IMR-90 (cell line): ENCODE results near the gene RAD17. TPM values are rescaled to one million over a fixed set of nuclear protein-coding genes. Genes with fewer than 3 reads are reported as not detected.

ENCODE experiments used
- ATAC-seq: fragments of 200-7000 bp; cut with Tn5 transposase; 2 replicates; pipeline ENCODE4 v1.9.1; 2020; ENCODE audit warnings: low read depth, mild to moderate bottlenecking, moderate library complexity
- BruUV-seq: library from RNA; stranded (reverse); fragments of 400-500 nt; replicated peaks from 2 replicates; lab custom pipeline; 2021; lab: Mats Ljungman, UMichigan
- CTCF ChIA-PET: fragments of 300-600 bp; formaldehyde crosslinking; extraction: SDS; loops from one replicate; lab custom pipeline; 2021; ENCODE audit warnings: antibody characterized with exemption; lab: Yijun Ruan, JAX
- POLR2A ChIA-PET: fragments of 300-600 bp; sonication (Branson Sonifier 250); formaldehyde crosslinking; loops from one replicate; lab custom pipeline; 2022; ENCODE audit warnings: antibody characterized with exemption; ENCODE audit not compliant: unreplicated experiment; lab: Charles Lee
- DNase-seq: peaks from one replicate; pipeline ENCODE4 v3.0.0; 2013
- H2AFZ ChIP-seq: replicated peaks from 2 replicates; pipeline ENCODE3; 2013; ENCODE audit warnings: low read length, mild to moderate bottlenecking; ENCODE audit not compliant: poor library complexity
- H2AK5ac ChIP-seq: 2 replicates; pipeline ENCODE4 v1.6.1; 2013; ENCODE audit warnings: low read depth, low read length, inconsistent platforms
- H2AK9ac ChIP-seq: replicated peaks from 2 replicates; pipeline ENCODE3; 2013; ENCODE audit warnings: mild to moderate bottlenecking, low read depth, low read length, moderate library complexity; ENCODE audit not compliant: poor library complexity
- H2BK120ac ChIP-seq: 2 replicates; pipeline ENCODE4 v1.6.1; 2013; ENCODE audit warnings: low read depth, low read length, inconsistent platforms
- H2BK15ac ChIP-seq: 3 replicates; pipeline ENCODE4 v1.6.1; 2013; ENCODE audit warnings: low read depth, low read length, inconsistent platforms
- H2BK20ac ChIP-seq: 2 replicates; pipeline ENCODE4 v1.6.1; 2013; ENCODE audit warnings: low read depth, mild to moderate bottlenecking, inconsistent platforms, low read length, moderate library complexity
- H2BK5ac ChIP-seq: 2 replicates; pipeline ENCODE4 v1.6.1; 2013; ENCODE audit warnings: mild to moderate bottlenecking, low read depth, low read length, inconsistent platforms; ENCODE audit not compliant: poor library complexity, severe bottlenecking
- H3K14ac ChIP-seq: replicated peaks from 2 replicates; pipeline ENCODE4 v1.6.1; 2013; ENCODE audit warnings: low read depth, low read length, inconsistent platforms
- H3K18ac ChIP-seq: 2 replicates; pipeline ENCODE4 v1.6.1; 2013; ENCODE audit warnings: low read depth, low read length, control low read depth
- H3K23ac ChIP-seq: 2 replicates; pipeline ENCODE4 v1.6.1; 2013; ENCODE audit warnings: low read depth, low read length, inconsistent platforms
- H3K27ac ChIP-seq: 2 replicates; pipeline ENCODE4 v1.5.1; 2013; ENCODE audit warnings: mild to moderate bottlenecking, control low read depth, low read length; ENCODE audit not compliant: insufficient read depth
- H3K27me3 ChIP-seq: 2 replicates; pipeline ENCODE4 v1.6.1; 2013; ENCODE audit warnings: low read length; ENCODE audit not compliant: control insufficient read depth, insufficient read depth
- H3K36me3 ChIP-seq: 2 replicates; pipeline ENCODE4 v1.6.1; 2013; ENCODE audit warnings: low read length, mixed read lengths; ENCODE audit not compliant: control insufficient read depth, insufficient read depth
- H3K4ac ChIP-seq: 2 replicates; pipeline ENCODE4 v1.6.1; 2013; ENCODE audit warnings: low read depth, low read length, inconsistent platforms
- H3K4me1 ChIP-seq: 2 replicates; pipeline ENCODE4 v1.6.1; 2013; ENCODE audit warnings: low read length, mixed read lengths; ENCODE audit not compliant: control insufficient read depth, insufficient read depth
- H3K4me2 ChIP-seq: 2 replicates; pipeline ENCODE4 v1.6.1; 2013; ENCODE audit warnings: low read depth, mild to moderate bottlenecking, control low read depth, low read length, moderate library complexity
- H3K4me3 ChIP-seq: 2 replicates; pipeline ENCODE4 v1.5.1; 2013; ENCODE audit warnings: low read depth, mild to moderate bottlenecking, control low read depth, low read length, moderate library complexity; ENCODE audit not compliant: insufficient read depth
- H3K56ac ChIP-seq: 2 replicates; pipeline ENCODE4 v1.6.1; 2013; ENCODE audit warnings: low read length, inconsistent platforms; ENCODE audit not compliant: insufficient read depth; ENCODE audit errors: extremely low read depth
- H3K79me1 ChIP-seq, 2 experiments: 2 replicates each; pipeline ENCODE4 v1.6.1; 2013; ENCODE audit warnings: low read length in 2 of 2, inconsistent platforms in 1 of 2, low read depth in 1 of 2
- H3K9ac ChIP-seq: 2 replicates; pipeline ENCODE4 v1.6.1; 2013; ENCODE audit warnings: low read depth, low read length, control low read depth
- H3K9me1 ChIP-seq: 2 replicates; pipeline ENCODE4 v1.6.1; 2013; ENCODE audit warnings: low read length, inconsistent platforms; ENCODE audit not compliant: insufficient read depth
- H3K9me3 ChIP-seq: 2 replicates; pipeline ENCODE4 v1.6.1; 2013; ENCODE audit warnings: low read length; ENCODE audit not compliant: control insufficient read depth, insufficient read depth
- H4K20me1 ChIP-seq: 2 replicates; pipeline ENCODE4 v1.6.1; 2013; ENCODE audit warnings: low read length, inconsistent platforms; ENCODE audit not compliant: insufficient read depth
- H4K5ac ChIP-seq: 2 replicates; pipeline ENCODE4 v1.6.1; 2013; ENCODE audit warnings: mild to moderate bottlenecking, low read depth, low read length, control low read depth
- H4K8ac ChIP-seq, 2 experiments: 2 replicates each; pipeline ENCODE4 v1.6.1; 2013; ENCODE audit warnings: low read depth in 2 of 2, low read length in 2 of 2, control low read depth in 1 of 2, inconsistent platforms in 1 of 2
- H4K91ac ChIP-seq: 2 replicates; pipeline ENCODE4 v1.6.1; 2013; ENCODE audit warnings: low read depth, low read length, inconsistent platforms; ENCODE audit not compliant: insufficient read depth
- BHLHE40 ChIP-seq: fragments of 150-350 bp; IDR thresholded peaks from 2 replicates; pipeline ENCODE4 v1.6.1; 2016; ENCODE audit warnings: mild to moderate bottlenecking, low read depth, low read length
- MAFK ChIP-seq: IDR thresholded peaks from 2 replicates; pipeline ENCODE4 v1.6.1; 2012; ENCODE audit warnings: low read depth, low read length, improper control_type of control experiment
- MAZ ChIP-seq: IDR thresholded peaks from 2 replicates; pipeline ENCODE4 v1.6.1; 2012; ENCODE audit warnings: low read depth, mild to moderate bottlenecking, low read length, improper control_type of control experiment, moderate library complexity, borderline replicate concordance
- MXI1 ChIP-seq: IDR thresholded peaks from 2 replicates; pipeline ENCODE4 v1.6.1; 2012; ENCODE audit warnings: low read depth, mild to moderate bottlenecking, low read length, moderate library complexity, borderline replicate concordance
- NFE2L2 ChIP-seq: fragments of 150-350 bp; IDR thresholded peaks from 2 replicates; pipeline ENCODE4 v1.6.1; 2016; ENCODE audit warnings: low read depth, mild to moderate bottlenecking, low read length
- RFX5 ChIP-seq: IDR thresholded peaks from 2 replicates; pipeline ENCODE4 v1.8.0; 2012; ENCODE audit warnings: low read depth, mild to moderate bottlenecking, low read length, moderate library complexity
- WGBS, 2 experiments: methylation state at CpG; one replicate each; pipeline versions ENCODE4 v1.1.5 to v1.1.7; 2013; ENCODE audit warnings: missing lambda C conversion rate in 2 of 2; ENCODE audit not compliant: insufficient read length in 1 of 2; ENCODE audit errors: extremely low coverage in 2 of 2; 5-methylcytosine and 5-hydroxymethylcytosine counted together
- dilution Hi-C: fragments of 300-500 bp; cut with HindIII; formaldehyde crosslinking; loops from one replicate; pipeline ENCODE4 v1.14.3; 2018; ENCODE audit warnings: low sequenced_read_pairs; ENCODE audit not compliant: unreplicated experiment
- in situ Hi-C: fragments of 300-500 bp; cut with MboI; formaldehyde crosslinking; loops from 3 replicates; pipeline ENCODE4 v1.14.3; 2019; ENCODE audit warnings: low sequenced_read_pairs, inconsistent platforms, mixed read lengths
- intact Hi-C: fragments of 100-400 bp; cut with micrococcal nuclease; formaldehyde crosslinking; loops from 2 replicates; pipeline ENCODE4 v1.10.0; 2022
- polyA plus RNA-seq, 3 experiments: library from polyadenylated mRNA; depleted of rRNA; stranded (reverse); fragments of >200 nt; gene quantifications; 2 replicates each; pipeline ENCODE4 v1.2.3, GENCODE V29; 2012; ENCODE audit warnings: low replicate concordance in 1 of 3
- total RNA-seq: library from RNA; depleted of rRNA; stranded (reverse); fragments of >200 nt; gene quantifications from 2 replicates; pipeline ENCODE4 v1.2.3, GENCODE V29; 2012

Gene RAD17
- total and polyA plus RNA-seq, 2 of the 4 experiments (the other 2 are of a cell fraction), result 10.9 to 11.4 TPM

- H4K8ac ChIP-seq, result no peak overlapping the region
- no peak overlapping the region for H2BK20ac ChIP-seq
- H2BK15ac ChIP-seq, result no peak overlapping the region
- no peak overlapping the region for H2AK9ac ChIP-seq
- no peak overlapping the region for H2AFZ ChIP-seq
- no peak overlapping the region for H4K5ac ChIP-seq
- H3K27me3 ChIP-seq, result no peaks in the 10 kb centered on the region
- WGBS, 2 experiments, result no CpG with 5 or more reads among the region's 4 CpGs
- H2AK5ac ChIP-seq, result no peak overlapping the region
- no peaks in the 10 kb centered on the region for H4K20me1 ChIP-seq
- dilution Hi-C loops, result no loop called here
- H3K23ac ChIP-seq, result no peak overlapping the region
- no peaks in the 10 kb centered on the region for H3K9me3 ChIP-seq
- ChIA-PET CTCF (no interaction called here), POLR2A (no interaction called here)
- DNase-seq (no peak), ATAC-seq (no peak)
- peaks cover 14% of the 10 kb centered on the region for H3K36me3 ChIP-seq
- H3K4ac ChIP-seq, result no peak overlapping the region
- no peak overlapping the region for H3K56ac ChIP-seq
- BruUV-seq, result no TSS peak
- TF ChIP-seq MXI1 (no peak), RFX5 (no peak), MAFK (no peak), MAZ (no peak), NFE2L2 (no peak), BHLHE40 (no peak)
- no peak overlapping the region for H3K18ac ChIP-seq
- H2BK120ac ChIP-seq, result no peak overlapping the region
- no peak overlapping the region for H2BK5ac ChIP-seq
- intact Hi-C loops, result loop anchor here (5.0 kb wide), 2 partner anchors 32 to 47 kb away; no protein-coding TSS in a partner anchor
- H3K4me1 ChIP-seq, result no peaks in the 10 kb centered on the region
- H4K91ac ChIP-seq, result no peak overlapping the region
- H3K27ac ChIP-seq, result no peak overlapping the region
- no peak overlapping the region for H3K4me2 ChIP-seq
- no peak overlapping the region for H3K14ac ChIP-seq
- peaks cover 5 to 19% of the 10 kb centered on the region in 2 experiments for H3K79me1 ChIP-seq
- in situ Hi-C loops, result no loop called here
- H3K9ac ChIP-seq, result no peak overlapping the region
- no peak overlapping the region for H3K4me3 ChIP-seq
- no peaks in the 10 kb centered on the region for H3K9me1 ChIP-seq
These were observed 5.4 kb downstream of the RAD17 start for GRCh38 chr5:69374911-69375446.
